Measurements from ENCODE around the gene ZNF433. TPM values are rescaled to one million over a fixed set of nuclear protein-coding genes. Genes with fewer than 3 reads are reported as not detected.
A peak's percentile ranks its signal among the peaks of the same experiment; 100 is the strongest.
"Not testable (repeated sequence)": the region's sequence is repeated elsewhere in the genome, so short reads cannot be mapped to it uniquely, and the experiment has no call there.

Gene ZNF433
- total RNA-seq (16.0 TPM), polyA plus RNA-seq (7.0 TPM)

DNA sequence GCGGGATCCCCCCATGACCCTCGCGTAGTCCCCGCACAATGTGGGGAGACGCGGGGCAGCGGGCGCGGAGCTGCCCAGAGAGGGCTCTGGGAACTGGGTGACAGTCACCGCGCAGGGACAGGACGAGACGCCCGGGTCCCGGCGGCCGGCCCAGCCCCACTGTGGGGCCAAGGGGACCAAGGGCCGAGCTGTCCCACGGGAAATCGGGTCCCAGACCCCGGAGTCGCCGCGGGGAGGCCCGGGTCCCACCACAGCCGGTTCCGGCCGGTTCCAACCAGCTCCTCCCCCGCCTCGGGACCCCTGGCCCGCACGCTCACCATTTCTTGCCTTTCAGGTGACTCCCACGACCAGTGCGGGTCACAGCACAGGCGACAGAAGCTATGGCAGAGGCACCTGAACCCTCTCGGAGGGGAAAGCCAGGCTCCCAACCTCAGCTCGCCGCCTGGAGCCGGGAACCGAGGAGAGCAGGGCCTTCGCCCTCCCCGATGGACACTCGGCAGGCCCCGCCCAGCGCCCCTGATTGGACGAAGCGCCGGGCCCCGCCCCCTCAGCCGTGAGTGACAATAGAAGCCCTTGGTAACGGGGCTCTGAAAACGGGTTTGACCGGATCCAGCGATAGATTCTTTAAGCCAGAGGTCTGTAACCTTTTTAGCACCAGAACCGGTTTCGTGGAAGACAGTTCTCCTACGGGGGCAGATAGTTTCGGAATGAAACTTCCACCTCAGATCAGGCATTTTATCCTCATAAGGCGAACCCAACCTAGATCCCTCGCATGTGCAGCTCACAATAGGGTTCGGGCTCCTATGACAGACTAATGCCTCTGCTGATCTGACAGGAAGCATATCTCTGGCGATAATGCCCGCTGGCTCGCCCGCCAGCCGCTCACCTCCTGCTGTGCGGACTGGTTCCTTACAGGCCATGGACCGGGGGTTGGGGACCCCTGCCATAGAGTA lies at the start of gene ZNF433:
ZNF433 (minus strand) TSS at position 460 of the 953 bp plus-strand sequence; CDS start at position 320, 140 bp downstream.
- Histone ChIP-seq H3K4me1 (ENCODE audit: insufficient read depth) (no peaks in the 10 kb centered on the region), H3K4me3 (ENCODE audit: low read depth, low read length) (peak within 1 kb of the TSS; percentile 59), H3K27ac (ENCODE audit: low read depth) (peak within 1 kb of the TSS; percentile 60), H3K36me3 (ENCODE audit: insufficient read depth) (no peaks in the 10 kb centered on the region)
- under 1% methylated on average over 68 of the region's 68 CpGs for WGBS
- DNase-seq (ENCODE audit: extremely low spot score), result peak; percentile 91

DNA sequence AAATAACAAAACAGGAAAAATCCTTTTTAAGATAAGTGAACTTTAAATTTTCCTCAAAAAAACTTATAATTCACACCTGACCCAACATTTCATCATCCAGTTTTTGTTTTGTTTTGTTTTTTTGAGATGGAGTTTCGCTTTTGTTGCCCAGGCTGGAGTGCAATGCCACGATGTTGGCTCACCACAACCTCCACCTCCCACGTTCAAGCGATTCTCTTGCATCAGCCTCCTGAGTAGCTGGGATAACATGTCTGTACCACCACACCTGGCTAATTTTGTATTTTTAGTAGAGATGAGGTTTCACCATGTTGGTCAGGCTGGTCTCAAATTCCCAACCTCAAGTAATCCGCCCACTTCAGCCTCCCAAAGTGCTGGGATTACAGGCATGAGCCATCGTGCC lies 47.9 kb upstream of the ZNF433 start:
- not testable (repeated sequence) for H3K27ac ChIP-seq (ENCODE audit: low read depth); H3K36me3 ChIP-seq (ENCODE audit: insufficient read depth); H3K4me1 ChIP-seq (ENCODE audit: insufficient read depth); H3K4me3 ChIP-seq (ENCODE audit: low read depth, low read length); DNase-seq (ENCODE audit: extremely low spot score)
- 98% methylated on average over 6 of the region's 6 CpGs for WGBS

DNA sequence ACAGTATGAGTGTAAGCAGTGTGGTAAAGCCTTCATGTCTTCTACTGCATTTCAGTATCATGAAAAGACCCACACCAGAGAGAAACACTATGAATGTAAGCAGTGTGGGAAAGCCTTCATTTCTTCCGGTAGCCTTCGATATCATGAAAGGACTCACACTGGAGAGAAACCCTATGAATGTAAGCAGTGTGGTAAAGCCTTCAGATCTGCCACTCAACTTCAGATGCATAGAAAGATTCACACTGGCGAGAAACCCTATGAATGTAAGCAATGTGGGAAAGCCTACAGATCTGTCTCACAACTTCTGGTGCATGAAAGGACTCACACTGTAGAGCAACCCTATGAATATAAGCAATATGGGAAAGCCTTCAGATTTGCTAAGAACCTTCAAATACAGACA lies 41.9 kb upstream of the ZNF433 start:
- 81% methylated on average over 3 of the region's 3 CpGs for WGBS

DNA sequence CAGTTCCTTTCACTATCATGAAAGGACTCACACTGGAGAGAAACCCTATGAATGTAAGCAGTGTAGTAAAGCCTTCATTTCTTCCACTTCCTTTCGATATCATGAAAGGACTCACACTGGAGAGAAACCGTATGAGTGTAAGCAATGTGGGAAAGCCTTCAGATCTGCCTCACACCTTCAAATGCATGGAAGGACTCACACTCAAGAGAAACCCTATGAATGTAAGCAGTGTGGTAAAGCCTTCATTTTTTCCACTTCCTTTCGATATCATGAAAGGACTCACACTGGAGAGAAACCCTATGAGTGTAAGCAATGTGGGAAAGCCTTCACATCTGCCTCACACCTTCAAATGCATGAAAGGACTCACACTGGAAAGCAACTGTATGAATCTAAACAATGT lies 40.9 kb upstream of the ZNF433 start:
- DNase-seq (ENCODE audit: extremely low spot score); H3K4me3 ChIP-seq (ENCODE audit: low read depth, low read length); H3K27ac ChIP-seq (ENCODE audit: low read depth); H3K4me1 ChIP-seq (ENCODE audit: insufficient read depth): not testable (repeated sequence)
- over 99% methylated on average over 3 of the region's 3 CpGs for WGBS
- H3K36me3 ChIP-seq (ENCODE audit: insufficient read depth), result peaks cover 25% of the 10 kb centered on the region

More for the DNA sequence above, 41.9 kb upstream of the ZNF433 start:
- DNase-seq (ENCODE audit: extremely low spot score), result no peak
- Histone ChIP-seq H3K4me1 (ENCODE audit: insufficient read depth) (no peaks in the 10 kb centered on the region), H3K36me3 (ENCODE audit: insufficient read depth) (peaks cover 25% of the 10 kb centered on the region), H3K27ac (ENCODE audit: low read depth) (no peak overlapping the region), H3K4me3 (ENCODE audit: low read depth, low read length) (no peak overlapping the region)

DNA sequence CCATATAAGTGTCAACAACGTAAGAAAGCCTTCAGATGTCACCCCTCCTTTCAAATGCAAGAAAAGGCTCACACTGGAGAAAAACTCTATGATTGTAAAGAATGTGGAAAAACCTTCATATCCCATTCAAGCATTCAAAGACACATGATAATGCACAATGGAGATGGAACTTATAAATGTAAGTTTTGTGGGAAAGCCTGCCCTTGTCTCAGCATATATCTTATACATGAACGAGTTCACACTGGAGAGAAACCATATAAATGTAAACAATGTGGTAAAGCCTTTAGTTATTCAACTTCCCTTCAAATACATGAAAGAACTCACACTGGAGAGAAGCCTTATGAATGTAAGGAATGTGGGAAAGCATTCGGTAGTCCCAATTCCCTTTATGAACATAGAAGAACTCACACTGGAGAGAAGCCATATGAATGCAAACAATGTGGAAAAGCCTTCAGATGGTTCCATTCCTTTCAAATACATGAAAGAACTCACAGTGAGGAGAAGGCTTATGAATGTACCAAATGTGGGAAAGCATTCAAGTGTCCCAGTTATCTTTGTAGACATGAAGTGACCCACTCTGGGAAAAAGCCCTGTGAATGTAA lies 40.2 kb upstream of the ZNF433 start:
- WGBS, result 94% methylated on average over 3 of the region's 3 CpGs
- Histone ChIP-seq H3K4me3 (ENCODE audit: low read depth, low read length) (peak overlapping the region; percentile 3), H3K36me3 (ENCODE audit: insufficient read depth) (peaks cover 25% of the 10 kb centered on the region), H3K4me1 (ENCODE audit: insufficient read depth) (no peaks in the 10 kb centered on the region), H3K27ac (ENCODE audit: low read depth) (no peak overlapping the region)
- DNase-seq (ENCODE audit: extremely low spot score), result no peak

DNA sequence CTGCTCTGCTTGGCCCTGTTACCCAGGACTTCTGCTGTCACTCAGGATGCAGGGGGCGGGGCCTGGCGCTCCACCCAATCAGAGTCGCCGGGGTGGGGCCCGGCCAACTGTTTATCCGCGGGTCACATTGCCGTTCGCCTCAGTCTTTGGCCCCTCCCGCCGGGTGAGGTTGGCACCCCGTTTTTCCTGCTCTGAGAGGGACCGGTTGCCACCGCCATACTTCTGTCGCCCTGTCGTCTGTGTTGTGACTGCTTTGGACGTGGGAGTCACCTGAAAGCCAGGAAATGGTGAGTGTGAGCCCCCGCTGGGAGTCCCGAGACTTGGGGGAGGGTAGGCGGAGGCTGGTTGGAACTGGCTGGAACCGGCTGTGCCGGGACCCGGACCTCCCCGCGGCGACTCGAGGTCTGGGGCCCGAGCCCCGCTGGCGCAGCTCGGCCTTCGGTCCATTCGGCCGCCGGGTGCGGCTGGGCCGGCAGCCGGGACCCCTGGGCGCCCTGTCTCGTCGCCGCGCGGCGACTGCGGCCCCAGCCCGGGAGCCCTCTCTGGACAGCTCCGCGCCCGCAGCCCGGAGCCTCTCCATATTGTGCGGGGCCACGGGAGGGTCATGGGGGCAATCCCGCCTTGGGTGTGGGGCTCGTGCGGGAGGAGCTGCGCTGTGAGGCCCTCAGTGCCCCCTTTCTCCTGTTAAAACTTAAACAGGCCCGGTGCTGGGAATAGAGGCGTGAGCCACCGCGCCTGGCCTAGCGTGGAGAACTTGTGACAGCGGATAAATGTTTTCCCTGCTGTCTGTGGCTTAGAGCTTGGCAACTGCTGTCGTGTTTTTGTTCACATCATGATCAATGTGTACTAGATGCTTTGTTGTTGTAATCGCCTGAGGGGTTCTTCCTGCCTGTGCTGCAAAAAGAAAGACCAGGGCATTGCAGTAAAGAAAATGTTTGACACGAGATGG lies 29.4 kb upstream of the ZNF433 start, which contains the start of gene ZNF844:
ZNF844 (plus strand) TSS at position 142 of the 949 bp plus-strand sequence; CDS start at position 285, 143 bp downstream.
- DNase-seq (ENCODE audit: extremely low spot score), result peak; percentile 84
- H3K4me3 ChIP-seq (ENCODE audit: low read depth, low read length), result peak within 1 kb of the TSS; percentile 85
- peaks cover 2% of the 10 kb centered on the region for H3K36me3 ChIP-seq (ENCODE audit: insufficient read depth)
- no peaks in the 10 kb centered on the region for H3K4me1 ChIP-seq (ENCODE audit: insufficient read depth)
- 1% methylated on average over 66 of the region's 66 CpGs for WGBS
- peak within 1 kb of the TSS; percentile 95 for H3K27ac ChIP-seq (ENCODE audit: low read depth)

DNA sequence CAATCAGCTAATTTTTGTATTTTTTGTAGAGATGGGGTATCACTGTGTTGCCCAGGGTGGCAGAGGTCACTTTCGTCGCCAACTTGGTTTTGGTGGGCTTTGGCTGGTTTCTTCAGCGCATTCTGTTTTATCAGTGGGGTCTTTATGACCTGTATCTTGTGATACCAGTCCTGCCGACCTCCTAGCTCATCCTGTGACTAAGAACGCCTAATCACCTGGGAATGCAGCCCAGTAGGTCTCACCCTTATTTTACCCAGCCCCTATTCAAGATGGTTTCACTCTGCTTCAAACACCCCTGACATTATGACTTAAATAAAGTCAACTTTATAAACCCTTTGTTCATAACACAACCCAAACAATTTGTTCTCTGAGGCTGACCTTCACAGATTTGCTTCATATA lies 20.3 kb upstream of the ZNF433 start:
- WGBS, result 70% methylated on average over 5 of the region's 5 CpGs
- Histone ChIP-seq H3K4me3 (ENCODE audit: low read depth, low read length) (no peak overlapping the region), H3K27ac (ENCODE audit: low read depth) (no peak overlapping the region), H3K4me1 (ENCODE audit: insufficient read depth) (no peaks in the 10 kb centered on the region), H3K36me3 (ENCODE audit: insufficient read depth) (no peaks in the 10 kb centered on the region)
- DNase-seq (ENCODE audit: extremely low spot score), result no peak

DNA sequence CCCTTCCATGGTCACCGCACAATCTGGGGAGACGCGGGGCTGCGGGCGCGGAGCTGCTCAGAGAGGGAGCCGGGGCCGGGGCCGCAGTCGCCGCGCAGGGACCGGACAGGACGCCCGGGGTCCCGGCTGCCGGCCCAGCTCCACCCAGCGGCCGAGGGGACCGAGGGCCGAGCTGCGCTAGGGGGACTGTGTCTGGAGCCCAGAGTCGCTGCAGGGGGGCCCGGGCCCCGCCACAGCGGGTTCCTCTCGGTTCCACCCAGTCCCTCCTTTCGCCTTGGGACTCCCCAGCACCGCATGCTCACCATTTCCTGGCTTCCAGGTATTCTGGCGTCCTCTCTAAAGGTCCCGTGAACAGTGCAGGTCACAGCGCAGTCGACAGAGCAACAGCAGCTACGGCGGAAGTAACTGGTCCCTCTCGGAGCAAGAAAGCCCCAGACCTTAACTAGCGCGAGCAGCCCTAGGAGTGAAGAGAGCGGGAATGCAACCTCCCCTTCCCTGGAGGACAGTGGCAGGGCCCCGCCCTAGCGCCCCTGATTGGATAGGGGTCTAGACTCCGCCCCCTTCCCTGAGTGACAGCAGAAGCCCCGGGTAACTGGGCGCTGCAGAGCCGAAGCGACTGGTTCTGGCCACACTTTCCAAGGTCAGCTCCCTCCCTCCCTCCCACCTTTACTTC lies 17.2 kb upstream of the ZNF433 start, which contains the start of gene ZNF878:
ZNF878 (minus strand) TSS at position 465 of the 673 bp plus-strand sequence; CDS start at position 305, 160 bp downstream.
- Histone ChIP-seq H3K4me1 (ENCODE audit: insufficient read depth) (no peaks in the 10 kb centered on the region), H3K4me3 (ENCODE audit: low read depth, low read length) (peak within 1 kb of the TSS; percentile 49), H3K36me3 (ENCODE audit: insufficient read depth) (no peaks in the 10 kb centered on the region), H3K27ac (ENCODE audit: low read depth) (peak within 1 kb of the TSS; percentile 2)
- DNase-seq (ENCODE audit: extremely low spot score), result peak; percentile 80
- under 1% methylated on average over 46 of the region's 46 CpGs for WGBS

DNA sequence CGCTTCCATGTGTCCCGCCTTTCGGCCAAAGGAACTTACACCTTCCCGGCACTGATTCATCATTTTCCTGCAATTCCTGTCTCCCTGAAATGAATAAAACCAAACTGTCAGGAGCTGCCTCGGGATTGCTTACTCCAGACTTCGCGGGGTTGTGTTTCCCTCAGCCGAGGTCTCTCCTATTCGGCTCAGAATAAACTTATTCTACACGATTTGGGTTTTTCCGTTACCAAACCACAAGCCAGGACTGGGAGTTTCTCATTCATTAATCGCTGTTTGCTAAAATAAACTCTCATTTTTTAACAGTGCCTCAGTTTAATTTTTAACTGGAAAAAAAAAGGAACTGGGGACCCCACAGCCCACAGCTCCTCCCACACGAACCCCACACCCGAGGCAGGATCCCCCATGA lies 16.6 kb upstream of the ZNF433 start:
- no peaks in the 10 kb centered on the region for H3K4me1 ChIP-seq (ENCODE audit: insufficient read depth)
- no peak for DNase-seq (ENCODE audit: extremely low spot score)
- H3K27ac ChIP-seq (ENCODE audit: low read depth), result peak overlapping the region; percentile 2
- H3K36me3 ChIP-seq (ENCODE audit: insufficient read depth), result no peaks in the 10 kb centered on the region
- peak overlapping the region; percentile 49 for H3K4me3 ChIP-seq (ENCODE audit: low read depth, low read length)
- 1% methylated on average over 14 of the region's 14 CpGs for WGBS

DNA sequence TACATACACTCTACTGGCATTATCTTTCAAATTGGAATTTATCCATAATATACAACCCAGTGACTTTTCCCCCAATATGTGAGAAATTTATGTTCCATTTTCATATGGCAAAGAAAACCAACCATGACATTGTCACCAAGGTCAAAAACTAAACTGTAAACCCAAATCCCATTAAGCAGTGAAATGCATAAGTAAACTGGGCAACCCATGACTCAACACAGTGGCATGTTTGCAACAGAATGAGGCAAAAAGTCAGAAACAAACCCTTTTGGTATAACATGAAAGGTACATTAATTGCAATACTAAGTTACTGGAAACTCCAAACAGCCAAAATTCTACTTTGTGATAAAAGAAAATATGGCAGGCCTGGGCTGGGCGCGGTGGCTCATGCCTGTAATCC lies 12.4 kb upstream of the ZNF433 start:
- whole genome bisulfite sequencing, result 99% methylated on average over 2 of the region's 2 CpGs
- no peak overlapping the region for H3K4me3 ChIP-seq (ENCODE audit: low read depth, low read length)
- no peak for DNase-seq (ENCODE audit: extremely low spot score)
- H3K36me3 ChIP-seq (ENCODE audit: insufficient read depth), result no peaks in the 10 kb centered on the region
- no peaks in the 10 kb centered on the region for H3K4me1 ChIP-seq (ENCODE audit: insufficient read depth)
- no peak overlapping the region for H3K27ac ChIP-seq (ENCODE audit: low read depth)

DNA sequence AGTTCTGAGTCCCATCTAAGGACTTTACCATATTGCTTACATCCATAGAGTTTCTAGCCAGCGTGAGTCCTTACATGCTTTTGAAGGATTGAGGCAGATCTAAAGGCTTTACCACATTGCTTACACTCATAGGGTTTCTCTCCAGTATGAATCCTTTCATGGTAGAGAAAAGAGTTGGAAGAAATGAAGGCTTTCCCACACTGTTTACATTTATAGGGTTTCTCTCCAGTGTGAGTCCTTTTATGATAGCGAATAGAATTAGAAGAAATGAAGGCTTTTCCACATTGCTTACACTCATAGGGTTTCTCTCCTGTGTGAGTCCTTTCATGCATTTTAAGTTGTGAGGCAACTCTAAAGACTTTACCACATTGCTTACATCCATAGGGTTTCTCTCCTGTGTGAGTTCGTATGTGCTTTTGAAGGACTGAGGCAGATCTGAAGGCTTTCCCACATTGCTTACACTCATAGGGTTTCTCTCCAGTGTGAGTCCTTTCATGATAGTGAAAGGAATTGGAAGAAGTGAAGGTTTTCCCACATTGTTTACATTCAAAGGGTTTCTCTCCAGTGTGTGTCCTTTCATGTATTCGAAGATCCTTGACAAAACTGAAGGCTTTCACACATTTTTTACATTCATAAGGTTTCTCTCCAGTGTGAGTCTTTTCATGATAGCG lies 8.4 kb upstream of the ZNF433 start:
- 96% methylated on average over 5 of the region's 5 CpGs for WGBS
- H3K36me3 ChIP-seq (ENCODE audit: insufficient read depth), result no peaks in the 10 kb centered on the region
- H3K4me1 ChIP-seq (ENCODE audit: insufficient read depth), result no peaks in the 10 kb centered on the region
- no peak overlapping the region for H3K4me3 ChIP-seq (ENCODE audit: low read depth, low read length)
- DNase-seq (ENCODE audit: extremely low spot score), result no peak
- no peak overlapping the region for H3K27ac ChIP-seq (ENCODE audit: low read depth)

DNA sequence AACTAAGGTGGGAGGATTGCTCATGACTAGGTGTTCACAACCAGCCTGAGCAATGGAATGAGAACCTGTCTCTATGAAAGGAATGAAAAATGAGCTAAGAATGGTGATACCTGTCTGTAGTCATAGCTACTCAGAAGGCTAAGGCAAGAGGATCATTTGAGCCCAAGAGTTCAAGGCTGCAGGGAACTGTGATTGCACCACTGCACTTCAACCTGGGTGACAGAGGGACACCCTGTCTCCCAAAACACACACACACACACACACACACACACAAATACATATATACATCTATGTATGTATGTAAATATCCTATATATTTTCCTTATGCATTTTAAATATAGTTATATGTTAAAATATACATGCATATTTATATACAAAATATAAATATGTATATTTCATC lies 7.4 kb upstream of the ZNF433 start:
- Histone ChIP-seq H3K36me3 (ENCODE audit: insufficient read depth) (no peaks in the 10 kb centered on the region), H3K27ac (ENCODE audit: low read depth) (no peak overlapping the region), H3K4me1 (ENCODE audit: insufficient read depth) (no peaks in the 10 kb centered on the region), H3K4me3 (ENCODE audit: low read depth, low read length) (no peak overlapping the region)
- DNase-seq (ENCODE audit: extremely low spot score), result no peak
